Sigmoid colon (tissue), 7 donors: ENCODE measurements around the gene EFEMP1. TPM values are rescaled to one million over a fixed set of nuclear protein-coding genes. Genes with fewer than 3 reads are reported as not detected.

Experiments used
- DNase-seq: peaks from one replicate; pipeline ENCODE4 v3.0.0-alpha.2; 2019
- H3K27ac ChIP-seq, 4 donors: fragments of 200-600 bp; sonication (generic); one replicate each; pipeline ENCODE4 v1.5.1; 2016 to 2019; ENCODE audit warnings: mild to moderate bottlenecking in 1 of 4
- H3K27me3 ChIP-seq, 3 donors: fragments of 200-600 bp; sonication (generic); one replicate each; pipeline ENCODE4 v1.5.1; 2019; ENCODE audit warnings: mild to moderate bottlenecking in 1 of 3
- H3K36me3 ChIP-seq, 4 donors: fragments of 200-600 bp; sonication (generic); one replicate each; pipeline ENCODE4 v1.5.1; 2016 to 2019
- H3K4me1 ChIP-seq, 4 donors: fragments of 200-600 bp; sonication (generic); one replicate each; pipeline ENCODE4 v1.5.1; 2017 to 2019
- H3K4me3 ChIP-seq, 4 donors: fragments of 200-600 bp; sonication (generic); one replicate each; pipeline ENCODE4 v1.5.1; 2017 to 2019; ENCODE audit warnings: mild to moderate bottlenecking in 2 of 4, moderate library complexity in 1 of 4
- H3K9me3 ChIP-seq, 4 donors: fragments of 200-600 bp in 3 of 4; sonication (generic) in 3 of 4; one replicate each; pipeline versions ENCODE4 v1.5.1 to v1.6.1; 2013 to 2019
- CTCF ChIP-seq, 4 experiments: fragments of 450-650 bp in 3 of 4; fragments of 200-600 bp in 1 of 4; IDR thresholded peaks; one replicate each; pipeline ENCODE4 v1.5.1; 2016 to 2019; ENCODE audit warnings: antibody characterized with exemption in 4 of 4, mild to moderate bottlenecking in 3 of 4, moderate library complexity in 2 of 4
- EP300 ChIP-seq, 4 donors: sonication (generic); formaldehyde crosslinking; IDR thresholded peaks; one replicate each; pipeline ENCODE4 v1.6.1; 2017; ENCODE audit warnings: antibody characterized with exemption in 4 of 4
- POLR2A ChIP-seq, 2 donors: fragments of 450-650 bp; IDR thresholded peaks; one replicate each; pipeline ENCODE4 v1.6.1; 2016; ENCODE audit warnings: antibody characterized with exemption in 2 of 2, mild to moderate bottlenecking in 2 of 2, moderate library complexity in 2 of 2
- POLR2AphosphoS5 ChIP-seq, 4 donors: sonication (generic); formaldehyde crosslinking; IDR thresholded peaks; one replicate each; pipeline ENCODE4 v1.6.1; 2017; ENCODE audit warnings: antibody characterized with exemption in 4 of 4
- WGBS, 2 donors: extraction: QIAGEN DNeasy Blood & Tissue Kit; methylation state at CpG; one replicate each; pipeline ENCODE4 v1.1.7; 2013; 5-methylcytosine and 5-hydroxymethylcytosine counted together
- intact Hi-C: fragments of 100-400 bp; cut with DNase I; formaldehyde crosslinking; loops from one replicate; pipeline ENCODE4 v1.15.1; 2023
- polyA plus RNA-seq, 3 donors: library from polyadenylated mRNA; stranded (reverse); fragments of 200-250 nt; gene quantifications; one replicate each; pipeline ENCODE4 v1.2.3, GENCODE V29; 2013
- total RNA-seq, 4 donors: library from RNA; depleted of rRNA; stranded (reverse); fragments of >200 nt; gene quantifications; one replicate each; pipeline ENCODE4 v1.1.0, GENCODE V29; 2016
- donor health status: healthy with polysubstance abuse.
- donor health status: Bipolar disorder and iron deficiency.
- donor health status: healthy.

Gene EFEMP1
- total and polyA plus RNA-seq, 7 donors: 5.3 to 111 (median 37.7) TPM

GRCh38 chr2:55931281-55931680 lies 7.7 kb upstream of the EFEMP1 start:
- 47 to 63% methylated on average over 3 of the region's 3 CpGs for WGBS, 2 donors
- Histone ChIP-seq H3K27ac (no peak overlapping the region), H3K27me3 (peaks cover 0 to 10% (median 2%) of the 10 kb centered on the region in 3 donors), H3K4me1 (no peaks in the 10 kb centered on the region), H3K4me3 (no peak overlapping the region), H3K9me3 (no peaks in the 10 kb centered on the region), H3K36me3 (no peaks in the 10 kb centered on the region)
- intact Hi-C loops: no loop called here
- TF ChIP-seq POLR2AphosphoS5 (IDR thresholded peaks at IDR 0.05): no peak
- no peak for TF ChIP-seq EP300 (IDR thresholded peaks at IDR 0.05)
- TF ChIP-seq POLR2A (IDR thresholded peaks at IDR 0.05): no peak
- TF ChIP-seq CTCF (IDR thresholded peaks at IDR 0.05): no peak
- DNase-seq: no peak

GRCh38 chr2:55929476-55929875 lies 5.9 kb upstream of the EFEMP1 start:
- H3K4me3 ChIP-seq: no peak overlapping the region
- TF ChIP-seq POLR2AphosphoS5 (IDR thresholded peaks at IDR 0.05) (no peak), CTCF (IDR thresholded peaks at IDR 0.05) (no peak), EP300 (IDR thresholded peaks at IDR 0.05) (no peak), POLR2A (IDR thresholded peaks at IDR 0.05) (no peak)
- H3K4me1 ChIP-seq: no peaks in the 10 kb centered on the region
- no peak overlapping the region for H3K27ac ChIP-seq
- 88 to 90% methylated on average over 3 of the region's 3 CpGs for WGBS, 2 donors
- no peaks in the 10 kb centered on the region for H3K36me3 ChIP-seq
- DNase-seq: no peak
- intact Hi-C loops: no loop called here
- H3K9me3 ChIP-seq: no peaks in the 10 kb centered on the region
- H3K27me3 ChIP-seq: peaks cover 0 to 26% (median 6%) of the 10 kb centered on the region in 3 donors

GRCh38 chr2:55926974-55927373 lies 3.4 kb upstream of the EFEMP1 start:
- no peaks in the 10 kb centered on the region for H3K36me3 ChIP-seq
- no peak overlapping the region for H3K27ac ChIP-seq
- WGBS, 2 donors: 65 to 84% methylated on average over 1 of the region's 1 CpG
- no peaks in the 10 kb centered on the region for H3K9me3 ChIP-seq
- H3K27me3 ChIP-seq: peaks cover 6 to 44% (median 7%) of the 10 kb centered on the region in 3 donors
- peaks cover 0 to 16% (median 12%) of the 10 kb centered on the region in 4 donors for H3K4me1 ChIP-seq
- no peak for DNase-seq
- TF ChIP-seq POLR2A (IDR thresholded peaks at IDR 0.05) (no peak), EP300 (IDR thresholded peaks at IDR 0.05) (no peak), POLR2AphosphoS5 (IDR thresholded peaks at IDR 0.05) (no peak), CTCF (IDR thresholded peaks at IDR 0.05) (no peak)
- intact Hi-C loops: no loop called here
- no peak overlapping the region for H3K4me3 ChIP-seq

GRCh38 chr2:55926246-55926645 lies 2.7 kb upstream of the EFEMP1 start:
- TF ChIP-seq CTCF (IDR thresholded peaks at IDR 0.05) (no peak), POLR2AphosphoS5 (IDR thresholded peaks at IDR 0.05) (no peak), EP300 (IDR thresholded peaks at IDR 0.05) (no peak), POLR2A (IDR thresholded peaks at IDR 0.05) (no peak)
- Histone ChIP-seq H3K27me3 (peaks cover 6 to 44% (median 7%) of the 10 kb centered on the region in 3 donors), H3K4me1 (peaks cover 0 to 16% (median 12%) of the 10 kb centered on the region in 4 donors), H3K9me3 (no peaks in the 10 kb centered on the region), H3K36me3 (no peaks in the 10 kb centered on the region), H3K4me3 (no peak overlapping the region), H3K27ac (no peak overlapping the region)
- intact Hi-C loops: no loop called here
- DNase-seq: no peak
- 9 to 26% methylated on average over 1 of the region's 1 CpG for WGBS, 2 donors

GRCh38 chr2:55923982-55924321 lies 370 bp upstream of the EFEMP1 start:
- TF ChIP-seq EP300 (IDR thresholded peaks at IDR 0.05) (no peak), POLR2A (IDR thresholded peaks at IDR 0.05) (no peak), POLR2AphosphoS5 (IDR thresholded peaks at IDR 0.05) (no peak), CTCF (IDR thresholded peaks at IDR 0.05) (no peak)
- WGBS, 2 donors: 5% methylated on average over 8 of the region's 8 CpGs

More at GRCh38 chr2:55923982-55924321, 370 bp upstream of the EFEMP1 start:
- Histone ChIP-seq H3K27ac (peak overlapping the region in 2 of 4 donors; percentile 48 to 66), H3K4me3 (peak overlapping the region; percentile 34 to 58 (median 53)), H3K27me3 (peaks cover 6 to 44% (median 7%) of the 10 kb centered on the region in 3 donors), H3K9me3 (no peaks in the 10 kb centered on the region), H3K36me3 (no peaks in the 10 kb centered on the region), H3K4me1 (peaks cover 0 to 16% (median 12%) of the 10 kb centered on the region in 4 donors)
- no peak for DNase-seq
- intact Hi-C loops: no loop called here
